RWPE2 (cell line): ENCODE measurements around the gene TSPAN32.

Experiments used
- ATAC-seq: fragments of 200-7000 bp; cut with Tn5 transposase; 3 replicates; pipeline ENCODE4 v1.9.1; 2021; ENCODE audit warnings: low read depth
- DNase-seq: peaks from one replicate; pipeline ENCODE4 v3.0.0-alpha.2; 2020; ENCODE audit warnings: low spot score
- H3K27ac ChIP-seq: fragments of 450-650 bp; 2 replicates; pipeline ENCODE4 v1.5.1; 2017; ENCODE audit warnings: mild to moderate bottlenecking; ENCODE audit not compliant: poor library complexity, severe bottlenecking
- H3K27me3 ChIP-seq: fragments of 250-450 bp; sonication (Bioruptor Pico); 2 replicates; pipeline ENCODE4 v1.5.1; 2021; ENCODE audit warnings: mild to moderate bottlenecking, moderate library complexity; ENCODE audit not compliant: insufficient read depth, poor library complexity, severe bottlenecking
- H3K36me3 ChIP-seq: fragments of 250-450 bp; sonication (Bioruptor Pico); 2 replicates; pipeline ENCODE4 v1.5.1; 2020; ENCODE audit warnings: low read depth, mild to moderate bottlenecking, moderate library complexity
- H3K4me1 ChIP-seq: fragments of 250-450 bp; sonication (Bioruptor Pico); 2 replicates; pipeline ENCODE4 v1.5.1; 2021; ENCODE audit warnings: mild to moderate bottlenecking, moderate library complexity; ENCODE audit not compliant: insufficient read depth, poor library complexity, severe bottlenecking
- H3K4me3 ChIP-seq: fragments of 250-450 bp; sonication (Bioruptor Pico); 2 replicates; pipeline ENCODE4 v1.5.1; 2021; ENCODE audit warnings: mild to moderate bottlenecking, moderate library complexity; ENCODE audit not compliant: severe bottlenecking
- H3K9me3 ChIP-seq: fragments of 250-450 bp; sonication (Bioruptor Pico); 2 replicates; pipeline ENCODE4 v1.5.1; 2021; ENCODE audit warnings: mild to moderate bottlenecking, moderate library complexity; ENCODE audit not compliant: severe bottlenecking
- TF ChIP-seq, protein P1 (sequence below): fragments of 450-650 bp; IDR thresholded peaks from one replicate; pipeline ENCODE4 v1.5.1; 2017; ENCODE audit warnings: mild to moderate bottlenecking, moderate library complexity; ENCODE audit not compliant: poor library complexity, severe bottlenecking

TSPAN32 gene

DNA sequence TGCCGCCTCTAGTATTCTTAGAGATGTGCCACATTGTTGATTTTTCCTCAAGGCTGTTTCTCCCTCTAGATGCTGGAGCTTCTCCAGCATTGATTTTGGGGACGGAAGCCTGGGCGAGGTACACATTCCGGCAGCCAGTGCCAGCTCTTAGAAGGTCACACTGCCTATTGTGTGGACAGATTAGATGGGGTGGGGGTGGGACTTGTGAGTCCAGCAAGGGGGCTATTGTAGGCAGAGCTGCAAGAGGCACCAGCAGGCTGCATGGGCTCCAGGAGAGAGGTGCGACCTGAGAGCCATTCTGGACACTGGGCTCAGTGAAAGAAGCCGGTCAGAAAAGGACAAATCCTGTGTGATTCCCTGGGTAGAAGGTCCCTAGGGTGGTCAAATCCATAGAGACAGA lies 12.5 kb upstream of the TSPAN32 start:
- no peak overlapping the region for H3K4me3 ChIP-seq
- H3K36me3 ChIP-seq: no peaks in the 10 kb centered on the region

DNA sequence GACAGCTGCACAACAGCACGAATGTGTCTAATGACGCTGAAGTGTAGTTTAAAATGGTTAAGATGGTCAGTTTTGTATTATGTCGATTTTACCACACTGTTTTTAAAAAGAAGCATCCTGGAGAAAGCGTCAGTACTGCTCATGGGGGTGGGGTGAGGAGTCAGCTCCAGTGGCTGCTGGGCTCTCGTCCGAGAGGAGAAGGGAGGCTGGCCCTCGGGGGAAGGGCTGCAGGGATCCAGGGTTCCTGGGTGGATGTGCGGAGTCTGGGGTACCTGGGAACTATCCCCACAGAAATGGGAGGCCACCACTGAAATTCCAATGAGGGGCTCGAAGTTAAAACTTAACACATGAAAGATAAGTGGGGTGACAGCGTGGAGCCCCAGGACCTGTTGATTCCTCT lies 12.0 kb upstream of the TSPAN32 start:
- H3K9me3 ChIP-seq: no peaks in the 10 kb centered on the region
- ATAC-seq: no peak
- H3K4me3 ChIP-seq: no peak overlapping the region
- H3K4me1 ChIP-seq: no peaks in the 10 kb centered on the region
- TF ChIP-seq, protein P1, sequence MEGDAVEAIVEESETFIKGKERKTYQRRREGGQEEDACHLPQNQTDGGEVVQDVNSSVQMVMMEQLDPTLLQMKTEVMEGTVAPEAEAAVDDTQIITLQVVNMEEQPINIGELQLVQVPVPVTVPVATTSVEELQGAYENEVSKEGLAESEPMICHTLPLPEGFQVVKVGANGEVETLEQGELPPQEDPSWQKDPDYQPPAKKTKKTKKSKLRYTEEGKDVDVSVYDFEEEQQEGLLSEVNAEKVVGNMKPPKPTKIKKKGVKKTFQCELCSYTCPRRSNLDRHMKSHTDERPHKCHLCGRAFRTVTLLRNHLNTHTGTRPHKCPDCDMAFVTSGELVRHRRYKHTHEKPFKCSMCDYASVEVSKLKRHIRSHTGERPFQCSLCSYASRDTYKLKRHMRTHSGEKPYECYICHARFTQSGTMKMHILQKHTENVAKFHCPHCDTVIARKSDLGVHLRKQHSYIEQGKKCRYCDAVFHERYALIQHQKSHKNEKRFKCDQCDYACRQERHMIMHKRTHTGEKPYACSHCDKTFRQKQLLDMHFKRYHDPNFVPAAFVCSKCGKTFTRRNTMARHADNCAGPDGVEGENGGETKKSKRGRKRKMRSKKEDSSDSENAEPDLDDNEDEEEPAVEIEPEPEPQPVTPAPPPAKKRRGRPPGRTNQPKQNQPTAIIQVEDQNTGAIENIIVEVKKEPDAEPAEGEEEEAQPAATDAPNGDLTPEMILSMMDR: no peak
- no peaks in the 10 kb centered on the region for H3K36me3 ChIP-seq
- no peaks in the 10 kb centered on the region for H3K27me3 ChIP-seq
- DNase-seq: no peak
- no peak overlapping the region for H3K27ac ChIP-seq

More for the DNA sequence above, 12.5 kb upstream of the TSPAN32 start:
- TF ChIP-seq, protein P1: no peak
- Histone ChIP-seq H3K9me3 (no peaks in the 10 kb centered on the region), H3K27ac (no peak overlapping the region), H3K27me3 (no peaks in the 10 kb centered on the region), H3K4me1 (no peaks in the 10 kb centered on the region)
- DNase-seq: no peak
- no peak for ATAC-seq

DNA sequence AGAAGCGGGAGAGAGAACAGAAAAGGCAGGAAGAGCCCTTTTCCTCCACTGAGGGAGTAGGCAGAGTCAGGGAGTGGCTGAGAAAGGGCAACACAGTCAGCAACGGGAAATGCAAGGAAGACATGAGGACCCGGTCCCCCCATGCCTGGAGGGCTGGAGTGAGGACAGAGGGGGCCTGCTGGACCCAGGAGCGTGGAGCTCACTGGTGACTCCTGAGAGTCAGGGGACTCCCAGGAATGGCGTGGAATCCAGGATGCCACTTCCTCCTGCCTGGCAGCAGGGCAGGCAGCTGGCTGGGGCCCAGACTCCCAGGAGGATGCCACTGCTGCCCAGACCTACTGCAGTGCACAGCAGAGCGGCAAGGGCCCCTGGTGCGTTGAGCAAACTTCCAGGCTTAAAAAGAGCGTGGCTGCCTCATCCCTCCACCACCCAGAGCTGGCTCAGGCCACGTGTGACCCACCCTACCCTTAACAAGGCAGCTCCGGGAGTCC lies 11.4 kb upstream of the TSPAN32 start:
- H3K4me1 ChIP-seq: no peaks in the 10 kb centered on the region

DNA sequence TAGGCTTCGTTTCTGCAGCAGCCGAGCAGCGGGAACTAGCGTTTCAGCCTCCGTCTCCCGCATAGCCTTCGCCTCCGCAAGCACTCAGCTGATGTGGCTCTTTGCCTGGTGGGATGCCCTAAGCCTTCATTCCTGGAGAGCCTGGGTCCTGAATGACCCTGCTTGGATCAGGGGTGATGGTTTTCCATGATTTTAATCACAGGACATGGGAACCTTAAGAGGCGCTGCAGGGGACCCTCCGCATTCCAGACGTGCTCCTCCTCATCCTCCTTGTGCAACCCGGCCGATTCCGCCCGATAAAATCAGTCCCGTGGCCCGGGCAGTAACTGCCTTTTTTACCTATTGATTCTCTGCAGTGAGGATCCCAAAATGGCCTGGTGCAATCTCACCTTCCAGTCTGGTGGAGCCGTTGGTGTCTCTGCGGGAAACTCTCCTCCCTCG lies 8.3 kb upstream of the TSPAN32 start:
- no peaks in the 10 kb centered on the region for H3K36me3 ChIP-seq
- TF ChIP-seq, protein P1: no peak
- no peak overlapping the region for H3K27ac ChIP-seq
- H3K4me1 ChIP-seq: no peaks in the 10 kb centered on the region
- no peaks in the 10 kb centered on the region for H3K27me3 ChIP-seq
- no peak for ATAC-seq
- H3K9me3 ChIP-seq: no peaks in the 10 kb centered on the region
- DNase-seq: no peak
- H3K4me3 ChIP-seq: no peak overlapping the region

More for the DNA sequence above, 11.4 kb upstream of the TSPAN32 start:
- Histone ChIP-seq H3K4me3 (no peak overlapping the region), H3K27ac (no peak overlapping the region), H3K27me3 (no peaks in the 10 kb centered on the region), H3K36me3 (no peaks in the 10 kb centered on the region), H3K9me3 (no peaks in the 10 kb centered on the region)
- peak; percentile 35; the same call in 2 of the 3 replicates for ATAC-seq
- TF ChIP-seq, protein P1: no peak
- DNase-seq: no peak
